D721Med (cell line): Measurements from ENCODE around the gene ACSL5.

Experiments
- DNase-seq: peaks from one replicate; pipeline ENCODE4 v3.0.0; 2011; ENCODE audit warnings: low spot score; ENCODE audit not compliant: insufficient read length
- FAIRE-seq: peaks from 2 replicates; lab custom pipeline; 2011; peaks lifted over from hg19 to GRCh38; lab: Jason Lieb, UNC
- CTCF ChIP-seq: IDR thresholded peaks from 2 replicates; pipeline ENCODE4 v1.5.1; 2012; ENCODE audit warnings: mild to moderate bottlenecking, control low read depth; ENCODE audit not compliant: insufficient read depth; ENCODE audit errors: missing control alignments

The ACSL5 gene

GRCh38 chr10:112351146-112351545 lies 22.8 kb upstream of the ACSL5 start:
- FAIRE-seq = no peak
- no peak for DNase-seq
- TF ChIP-seq CTCF = no peak

- TF ChIP-seq CTCF = no peak
- no peak for DNase-seq
- FAIRE-seq = no peak
These were observed 21.9 kb upstream of the ACSL5 start for GRCh38 chr10:112352044-112352443.

GRCh38 chr10:112353046-112353445 lies 20.9 kb upstream of the ACSL5 start:
- no peak for FAIRE-seq
- DNase-seq = no peak
- no peak for TF ChIP-seq CTCF

- FAIRE-seq (no peak), DNase-seq (no peak)
- no peak for TF ChIP-seq CTCF
These were observed 17.2 kb upstream of the ACSL5 start for GRCh38 chr10:112356686-112357085.

- no peak for TF ChIP-seq CTCF
- no peak for FAIRE-seq
- DNase-seq = no peak
These were observed 14.2 kb upstream of the ACSL5 start for GRCh38 chr10:112359606-112360307.

- TF ChIP-seq CTCF = no peak
- no peak for FAIRE-seq
- DNase-seq = no peak
These were observed 13.3 kb upstream of the ACSL5 start for GRCh38 chr10:112360308-112361270.
